B cell (primary cell): ENCODE results near the gene FER.

ENCODE experiments used
- CTCF ChIP-seq: fragments of 200-600 bp; IDR thresholded peaks from one replicate; pipeline ENCODE4 v1.8.0; 2022; ENCODE audit warnings: antibody characterized with exemption, mild to moderate bottlenecking
- EZH2 ChIP-seq: IDR thresholded peaks from 2 replicates; pipeline ENCODE4 v1.6.1; 2012; ENCODE audit warnings: borderline replicate concordance, low read depth, mild to moderate bottlenecking, moderate library complexity, low read length; ENCODE audit not compliant: insufficient read depth, poor library complexity, severe bottlenecking

- TF ChIP-seq CTCF = no peak
- no peak for TF ChIP-seq EZH2
Measured at GRCh38 chr5:109225716-109226625, 478.3 kb downstream of the FER start.
